Brain microvascular endothelial cell (primary cell): ENCODE measurements around the gene ROCK2.

Source experiments
- DNase-seq: peaks from one replicate; pipeline ENCODE4 v3.0.0-alpha.2; 2020
- H3K27ac ChIP-seq: fragments of 250-450 bp; sonication (Bioruptor Pico); 2 replicates; pipeline ENCODE4 v1.5.1; 2020; ENCODE audit warnings: mild to moderate bottlenecking, moderate library complexity
- H3K27me3 ChIP-seq: fragments of 250-450 bp; sonication (Bioruptor Pico); replicated peaks from 2 replicates; pipeline ENCODE4 v1.5.1; 2020; ENCODE audit warnings: mild to moderate bottlenecking
- H3K36me3 ChIP-seq: fragments of 250-450 bp; sonication (Bioruptor Pico); replicated peaks from 2 replicates; pipeline ENCODE4 v1.5.1; 2020; ENCODE audit warnings: mild to moderate bottlenecking
- H3K4me3 ChIP-seq: 2 replicates; pipeline ENCODE4 v1.5.1; 2011; ENCODE audit warnings: low read depth, mild to moderate bottlenecking, control low read depth, low read length, moderate library complexity
- in situ Hi-C: cut with HindIII; loops from 2 replicates; pipeline ENCODE4 v1.10.0; 2017; ENCODE audit warnings: low sequenced_read_pairs, low pct_ligation_motif_present
- TF ChIP-seq, protein P1 (sequence below): IDR thresholded peaks from 2 replicates; pipeline ENCODE4 v1.5.1; 2011; ENCODE audit warnings: low read depth, mild to moderate bottlenecking, moderate library complexity, low read length, control low read depth, inconsistent platforms; ENCODE audit errors: missing control alignments

The ROCK2 gene

DNA sequence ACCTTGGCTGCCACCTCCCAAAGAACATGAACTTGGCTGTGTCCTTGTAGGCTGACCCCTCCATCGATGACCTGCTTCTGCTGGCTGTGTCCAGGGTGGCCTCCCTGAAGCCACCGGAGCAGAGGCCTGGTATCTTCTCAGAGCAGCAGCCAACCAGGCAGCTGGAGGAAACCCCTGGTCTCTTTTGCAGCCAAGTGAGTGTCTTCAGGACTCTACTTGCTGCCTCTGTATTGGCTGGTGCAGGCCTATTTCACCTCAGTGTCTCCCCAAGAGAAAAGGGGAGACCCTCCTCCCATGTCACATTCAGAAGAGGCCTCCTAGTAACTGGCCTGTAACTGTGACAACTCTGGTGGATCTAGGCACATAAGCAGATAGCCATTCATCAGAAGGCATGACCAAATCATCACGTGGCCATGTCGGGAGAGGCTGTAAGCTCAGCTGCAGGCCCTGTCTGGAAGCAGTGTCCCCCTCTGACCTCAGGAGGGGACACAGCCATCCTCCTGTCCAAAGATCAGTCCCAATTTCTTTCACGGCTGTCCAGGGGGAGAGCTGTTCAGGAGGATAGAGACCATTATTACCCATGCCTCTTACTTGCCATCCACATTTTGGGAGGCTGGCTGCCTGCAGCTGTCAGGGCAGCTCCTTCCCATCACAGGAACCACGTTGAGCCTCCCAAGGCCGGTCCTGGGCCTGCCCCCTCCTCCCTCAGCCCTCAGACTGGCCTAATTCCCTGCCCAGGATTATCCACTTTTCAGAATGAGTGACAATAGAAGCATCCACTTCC, 20.9 kb upstream of the ROCK2 start:
- in situ Hi-C loops: no loop called here
- H3K36me3 ChIP-seq: no peaks in the 10 kb centered on the region
- no peak overlapping the region for H3K27ac ChIP-seq
- DNase-seq: no peak
- no peaks in the 10 kb centered on the region for H3K27me3 ChIP-seq
- no peak overlapping the region for H3K4me3 ChIP-seq
- TF ChIP-seq, protein P1, sequence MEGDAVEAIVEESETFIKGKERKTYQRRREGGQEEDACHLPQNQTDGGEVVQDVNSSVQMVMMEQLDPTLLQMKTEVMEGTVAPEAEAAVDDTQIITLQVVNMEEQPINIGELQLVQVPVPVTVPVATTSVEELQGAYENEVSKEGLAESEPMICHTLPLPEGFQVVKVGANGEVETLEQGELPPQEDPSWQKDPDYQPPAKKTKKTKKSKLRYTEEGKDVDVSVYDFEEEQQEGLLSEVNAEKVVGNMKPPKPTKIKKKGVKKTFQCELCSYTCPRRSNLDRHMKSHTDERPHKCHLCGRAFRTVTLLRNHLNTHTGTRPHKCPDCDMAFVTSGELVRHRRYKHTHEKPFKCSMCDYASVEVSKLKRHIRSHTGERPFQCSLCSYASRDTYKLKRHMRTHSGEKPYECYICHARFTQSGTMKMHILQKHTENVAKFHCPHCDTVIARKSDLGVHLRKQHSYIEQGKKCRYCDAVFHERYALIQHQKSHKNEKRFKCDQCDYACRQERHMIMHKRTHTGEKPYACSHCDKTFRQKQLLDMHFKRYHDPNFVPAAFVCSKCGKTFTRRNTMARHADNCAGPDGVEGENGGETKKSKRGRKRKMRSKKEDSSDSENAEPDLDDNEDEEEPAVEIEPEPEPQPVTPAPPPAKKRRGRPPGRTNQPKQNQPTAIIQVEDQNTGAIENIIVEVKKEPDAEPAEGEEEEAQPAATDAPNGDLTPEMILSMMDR: no peak

DNA sequence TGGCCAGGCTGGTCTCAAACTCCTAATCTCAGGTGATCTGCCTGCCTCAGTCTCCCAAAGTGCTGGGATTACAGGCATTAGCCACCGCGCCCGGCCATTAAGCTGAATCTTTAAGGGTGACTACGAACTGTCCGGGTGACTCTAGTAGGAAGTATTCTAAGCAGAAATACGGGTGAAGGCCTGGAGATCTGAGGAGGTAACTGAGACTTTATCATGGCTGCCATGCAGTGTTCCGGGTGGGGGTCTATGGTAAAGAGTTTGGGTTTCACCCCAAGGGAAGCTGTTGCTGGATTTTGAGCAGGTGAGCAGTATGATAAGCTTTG, 20.1 kb upstream of the ROCK2 start:
- no peak for DNase-seq
- in situ Hi-C loops: no loop called here
- no peak overlapping the region for H3K4me3 ChIP-seq
- no peaks in the 10 kb centered on the region for H3K36me3 ChIP-seq
- no peak overlapping the region for H3K27ac ChIP-seq
- TF ChIP-seq, protein P1: no peak
- H3K27me3 ChIP-seq: no peaks in the 10 kb centered on the region

DNA sequence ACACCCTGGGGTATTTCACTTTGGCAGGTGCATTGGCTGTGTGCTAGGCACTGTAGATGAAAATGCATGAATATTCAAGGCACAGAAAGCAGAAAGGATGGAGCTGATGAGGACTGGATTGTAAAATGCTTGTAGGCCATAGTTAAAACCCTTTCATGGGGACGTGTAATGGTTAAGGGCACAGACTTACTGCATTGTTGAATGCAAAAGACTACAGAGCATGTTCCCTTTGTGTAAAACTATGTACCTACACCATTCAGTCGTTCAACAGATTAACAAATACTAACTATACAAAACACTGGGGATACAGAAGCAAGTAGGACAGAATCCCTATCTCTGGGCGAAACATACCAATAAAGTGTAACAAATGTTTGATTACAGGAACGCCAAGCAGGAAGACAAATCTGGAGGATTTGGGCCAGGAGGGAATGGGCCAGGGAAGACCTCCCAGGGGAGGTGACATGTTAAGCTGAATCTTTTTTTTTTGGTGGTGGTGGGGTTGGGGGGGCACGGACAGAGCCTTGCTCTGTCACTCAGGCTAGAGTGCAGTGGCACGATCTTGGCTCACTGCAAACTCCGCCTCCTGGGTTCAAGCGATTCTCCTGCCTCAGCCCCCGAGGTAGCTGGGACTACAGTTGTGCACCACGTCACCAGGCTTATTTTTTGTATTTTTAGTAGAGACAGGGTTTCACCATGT, 19.6 kb upstream of the ROCK2 start:
- TF ChIP-seq, protein P1: no peak
- Histone ChIP-seq H3K27me3 (no peaks in the 10 kb centered on the region), H3K27ac (no peak overlapping the region), H3K36me3 (no peaks in the 10 kb centered on the region), H3K4me3 (no peak overlapping the region)
- in situ Hi-C loops: no loop called here
- DNase-seq: no peak

DNA sequence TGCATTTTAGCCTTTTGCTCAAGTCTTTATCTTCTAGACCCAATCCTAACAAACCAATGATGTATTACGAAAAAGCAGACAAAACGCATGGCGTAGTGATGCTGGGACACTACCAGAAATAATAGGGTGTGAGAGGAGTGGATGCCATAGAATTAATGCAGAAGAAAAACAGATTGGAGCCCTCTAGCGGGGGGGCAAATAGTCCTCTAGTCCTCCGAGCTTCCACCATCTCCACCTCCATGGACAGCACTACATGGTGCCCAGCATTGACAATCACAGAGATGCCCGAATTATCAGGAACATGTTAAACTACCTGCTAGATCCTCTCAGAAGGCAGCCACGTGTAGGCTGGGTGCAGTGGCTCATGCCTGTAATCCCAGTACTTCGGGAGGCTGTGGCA, 15.4 kb upstream of the ROCK2 start:
- no peak overlapping the region for H3K27ac ChIP-seq
- in situ Hi-C loops: no loop called here

DNA sequence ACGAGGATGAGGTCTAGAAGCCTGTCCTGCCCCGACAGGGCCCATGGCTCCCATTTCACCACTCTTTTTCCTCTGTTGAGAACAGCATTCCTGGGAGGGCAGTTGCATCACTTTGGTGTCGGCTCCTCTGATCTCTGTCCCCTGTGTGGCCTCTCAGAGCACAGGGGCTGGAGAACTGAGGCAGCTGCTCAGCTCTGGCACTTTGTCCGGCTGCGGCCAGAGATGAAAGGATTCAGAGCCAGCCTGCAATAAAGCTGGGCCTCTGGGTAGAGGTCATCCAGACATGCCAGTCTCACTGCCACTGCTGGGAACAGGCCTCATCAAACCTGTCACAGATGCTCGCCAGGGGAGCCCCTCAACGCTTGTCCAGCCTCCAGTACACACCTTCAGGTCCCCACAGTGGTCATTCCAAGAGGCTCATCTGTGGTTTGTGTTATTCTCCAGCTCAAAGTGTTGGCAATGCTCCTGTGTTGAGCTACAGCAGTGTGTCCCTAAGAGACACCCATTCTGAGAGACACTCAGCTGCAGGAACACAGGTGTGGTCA, 13.1 kb upstream of the ROCK2 start:
- Histone ChIP-seq H3K27me3 (no peaks in the 10 kb centered on the region), H3K4me3 (no peak overlapping the region), H3K27ac (no peak overlapping the region), H3K36me3 (no peaks in the 10 kb centered on the region)
- DNase-seq: no peak
- in situ Hi-C loops: no loop called here
- TF ChIP-seq, protein P1: no peak

More for the DNA sequence above, 15.4 kb upstream of the ROCK2 start:
- Histone ChIP-seq H3K36me3 (no peaks in the 10 kb centered on the region), H3K4me3 (no peak overlapping the region), H3K27me3 (no peaks in the 10 kb centered on the region)
- no peak for DNase-seq
- TF ChIP-seq, protein P1: no peak
